Astrocyte of the cerebellum (primary cell): ENCODE data around the gene GRM5.

Experiments used
- DNase-seq: peaks from one replicate; pipeline ENCODE4 v3.0.0-alpha.2; 2011; ENCODE audit warnings: low read depth
- H3K4me3 ChIP-seq: 2 replicates; pipeline ENCODE4 v1.5.1; 2011; ENCODE audit warnings: mild to moderate bottlenecking, low read depth, low read length, moderate library complexity
- in situ Hi-C: cut with HindIII; loops from 2 replicates; pipeline ENCODE4 v1.10.0; 2017; ENCODE audit warnings: low sequenced_read_pairs
- TF ChIP-seq, protein P1 (sequence below): IDR thresholded peaks from 2 replicates; pipeline ENCODE4 v1.5.1; 2012; ENCODE audit warnings: low read length, low read depth, moderate library complexity, mild to moderate bottlenecking; ENCODE audit errors: missing control alignments

GRM5 gene

DNA sequence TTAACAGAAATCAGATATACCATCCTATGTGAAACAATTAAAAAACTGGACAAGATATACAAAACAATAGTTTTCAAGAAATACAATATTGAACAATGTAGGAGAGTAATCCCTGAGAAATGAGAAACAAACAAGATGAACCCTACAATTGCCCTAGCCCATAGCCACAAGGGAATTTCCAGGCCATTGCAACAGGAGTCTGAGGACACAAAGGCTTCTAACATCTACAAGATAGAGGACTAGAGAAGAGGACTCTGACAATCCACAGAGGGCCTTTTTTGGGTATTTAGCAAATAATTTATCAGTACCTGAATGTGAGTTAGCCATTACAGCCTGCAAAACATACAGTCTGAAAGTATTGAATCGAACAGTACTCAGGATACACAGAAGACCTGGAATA is 251.7 kb downstream of the GRM5 start:
- TF ChIP-seq, protein P1, sequence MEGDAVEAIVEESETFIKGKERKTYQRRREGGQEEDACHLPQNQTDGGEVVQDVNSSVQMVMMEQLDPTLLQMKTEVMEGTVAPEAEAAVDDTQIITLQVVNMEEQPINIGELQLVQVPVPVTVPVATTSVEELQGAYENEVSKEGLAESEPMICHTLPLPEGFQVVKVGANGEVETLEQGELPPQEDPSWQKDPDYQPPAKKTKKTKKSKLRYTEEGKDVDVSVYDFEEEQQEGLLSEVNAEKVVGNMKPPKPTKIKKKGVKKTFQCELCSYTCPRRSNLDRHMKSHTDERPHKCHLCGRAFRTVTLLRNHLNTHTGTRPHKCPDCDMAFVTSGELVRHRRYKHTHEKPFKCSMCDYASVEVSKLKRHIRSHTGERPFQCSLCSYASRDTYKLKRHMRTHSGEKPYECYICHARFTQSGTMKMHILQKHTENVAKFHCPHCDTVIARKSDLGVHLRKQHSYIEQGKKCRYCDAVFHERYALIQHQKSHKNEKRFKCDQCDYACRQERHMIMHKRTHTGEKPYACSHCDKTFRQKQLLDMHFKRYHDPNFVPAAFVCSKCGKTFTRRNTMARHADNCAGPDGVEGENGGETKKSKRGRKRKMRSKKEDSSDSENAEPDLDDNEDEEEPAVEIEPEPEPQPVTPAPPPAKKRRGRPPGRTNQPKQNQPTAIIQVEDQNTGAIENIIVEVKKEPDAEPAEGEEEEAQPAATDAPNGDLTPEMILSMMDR: no peak
- in situ Hi-C loops: no loop called here
- no peak for DNase-seq
- no peak overlapping the region for H3K4me3 ChIP-seq

DNA sequence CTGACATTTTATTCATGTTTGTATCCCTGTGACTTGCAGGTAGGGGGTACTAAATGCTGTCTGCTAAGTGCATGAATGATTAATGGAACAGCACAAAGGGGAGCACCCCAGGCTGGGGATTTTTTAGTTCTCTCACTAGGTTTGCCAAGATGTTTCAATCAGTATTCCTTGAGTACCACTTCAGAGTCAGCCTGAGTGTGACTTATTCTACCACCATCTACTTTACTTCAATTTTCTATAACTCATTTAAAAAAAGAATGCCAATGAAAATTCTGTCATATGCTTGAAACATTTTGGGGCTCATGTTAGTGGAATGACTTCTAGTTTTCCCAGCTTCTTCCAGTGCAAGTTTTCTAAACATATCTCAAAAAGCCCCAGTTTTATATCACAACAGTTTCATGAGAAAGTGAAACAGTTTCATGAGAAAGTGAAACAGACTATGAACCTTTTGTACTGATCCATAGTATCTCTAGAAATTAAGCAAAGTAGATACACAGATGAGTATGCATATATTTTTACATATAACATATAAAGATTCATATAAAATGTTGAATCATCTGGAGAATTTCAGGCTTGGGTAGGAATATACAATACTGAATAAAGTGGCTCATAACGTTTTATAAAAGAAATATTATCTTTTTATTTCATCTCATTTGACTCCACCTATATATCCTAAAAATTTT is 252.4 kb downstream of the GRM5 start:
- in situ Hi-C loops: no loop called here
- TF ChIP-seq, protein P1: no peak
- DNase-seq: no peak
- H3K4me3 ChIP-seq: no peak overlapping the region

DNA sequence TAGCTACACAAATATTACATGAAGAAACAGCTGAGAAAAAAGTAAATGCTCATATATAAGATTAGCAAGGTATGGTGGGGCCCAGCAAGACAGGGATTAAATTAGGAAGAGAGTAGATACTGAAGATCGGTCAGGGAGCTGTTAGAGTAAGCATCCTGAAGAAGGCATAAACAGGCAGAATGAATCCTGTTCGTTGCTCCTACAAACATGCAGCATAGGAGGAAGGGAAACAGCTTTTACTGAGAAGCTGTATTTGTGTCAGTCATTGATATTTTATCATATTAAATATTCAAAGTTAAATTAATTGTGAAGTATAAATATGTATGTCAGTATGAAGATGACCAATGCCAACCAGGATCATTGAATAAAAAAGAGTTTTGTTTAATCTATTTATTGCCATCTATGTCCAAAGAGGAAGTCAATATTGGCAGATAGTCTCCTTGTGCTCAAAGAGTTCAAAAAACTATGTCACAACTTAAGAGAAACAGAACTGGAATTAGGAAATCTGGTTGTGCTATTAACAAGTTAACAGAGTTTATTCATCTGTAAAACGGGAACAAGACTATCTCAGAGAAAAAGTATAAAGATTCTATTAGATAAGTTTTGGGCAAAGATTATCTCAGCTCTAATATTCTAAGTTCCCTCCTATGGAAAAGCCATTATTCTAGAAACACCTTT is 255.2 kb downstream of the GRM5 start:
- no peak for DNase-seq
- TF ChIP-seq, protein P1: no peak
- no peak overlapping the region for H3K4me3 ChIP-seq
- in situ Hi-C loops: no loop called here

DNA sequence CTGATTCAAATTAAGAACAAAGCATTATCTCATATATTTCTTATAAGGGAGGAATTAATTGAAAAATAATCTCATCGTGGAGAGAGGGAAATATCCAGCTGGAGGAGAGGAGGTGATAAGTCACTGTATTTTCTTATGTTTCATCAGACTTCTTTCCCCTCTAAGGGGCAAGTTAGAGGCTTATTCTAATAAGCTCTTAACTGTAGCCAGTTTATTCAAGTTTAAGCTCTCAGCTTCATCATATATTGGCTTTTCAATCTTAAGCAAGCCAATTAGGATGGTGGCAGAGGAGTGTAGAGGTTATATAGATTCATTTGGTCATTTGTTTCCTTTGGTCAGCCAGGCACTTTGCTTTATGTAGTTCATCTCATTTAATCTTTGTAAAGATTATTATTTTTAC is 256.7 kb downstream of the GRM5 start:
- DNase-seq: no peak
- in situ Hi-C loops: no loop called here
- TF ChIP-seq, protein P1: no peak
- H3K4me3 ChIP-seq: no peak overlapping the region

DNA sequence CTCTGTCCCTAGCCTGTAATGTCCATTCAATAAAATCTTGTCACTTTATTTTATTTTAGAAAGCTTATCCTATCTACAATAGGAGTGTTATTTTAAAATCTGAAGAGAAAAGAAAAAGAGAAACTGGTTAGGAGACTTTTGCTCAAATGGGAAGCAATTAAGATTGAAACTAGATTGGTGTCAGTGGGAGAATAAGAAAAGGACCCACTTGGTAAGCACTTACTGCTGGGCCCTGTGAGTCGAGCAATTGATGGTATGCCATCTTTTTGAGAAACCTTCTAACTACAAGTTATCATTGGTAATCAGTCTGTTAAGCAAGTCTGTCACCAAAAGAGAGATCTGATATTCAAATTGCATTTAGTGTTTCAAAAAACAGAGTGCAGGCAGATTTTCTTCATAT is 258.4 kb downstream of the GRM5 start:
- no peak for DNase-seq
- TF ChIP-seq, protein P1: no peak
- no peak overlapping the region for H3K4me3 ChIP-seq
- in situ Hi-C loops: no loop called here

DNA sequence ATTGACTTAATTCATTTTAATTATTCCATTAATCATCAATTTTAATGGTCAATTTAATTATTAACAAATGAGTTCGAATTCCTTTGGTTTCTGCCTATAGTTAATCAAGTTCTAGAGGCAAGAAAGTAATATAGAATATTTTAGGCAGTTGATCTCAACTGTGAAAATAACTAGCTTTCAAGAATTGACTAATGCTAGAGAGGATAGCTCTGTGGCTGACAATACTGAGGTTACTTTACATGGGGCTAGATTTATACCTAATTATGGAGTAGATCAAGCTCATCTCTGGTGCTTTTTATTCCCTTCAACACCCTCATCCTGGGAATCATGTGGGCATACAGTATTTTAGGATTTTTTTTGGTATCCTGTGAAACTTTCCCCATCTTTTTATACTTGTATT is 259.4 kb downstream of the GRM5 start:
- TF ChIP-seq, protein P1: no peak

More for the DNA sequence above, 259.4 kb downstream of the GRM5 start:
- no peak for DNase-seq
- H3K4me3 ChIP-seq: no peak overlapping the region
- in situ Hi-C loops: no loop called here
